Cardiac muscle cell (in vitro differentiated cells and primary cell): ENCODE measurements around the gene CEMIP. TPM values are rescaled to one million over a fixed set of nuclear protein-coding genes. Genes with fewer than 3 reads are reported as not detected.

Source experiments
- DNase-seq, 2 donors: peaks; one replicate each; pipeline versions ENCODE4 v3.0.0 to v3.0.0-alpha.2; 2010 to 2017; ENCODE audit warnings: low read depth in 1 of 2, low spot score in 1 of 2
- H3K27ac ChIP-seq: fragments of 200-600 bp; sonication (generic); 2 replicates; pipeline ENCODE4 v1.5.1; 2016
- H3K27me3 ChIP-seq: fragments of 200-600 bp; sonication (generic); 2 replicates; pipeline ENCODE4 v1.6.0; 2016; ENCODE audit warnings: control low read depth
- H3K36me3 ChIP-seq: fragments of 200-600 bp; sonication (generic); 2 replicates; pipeline ENCODE4 v1.5.1; 2016; ENCODE audit warnings: control low read depth
- H3K4me1 ChIP-seq: fragments of 200-600 bp; sonication (generic); 2 replicates; pipeline ENCODE4 v1.8.1; 2017; ENCODE audit warnings: low read depth, mild to moderate bottlenecking, mixed run types
- H3K4me3 ChIP-seq: fragments of 200-600 bp; sonication (generic); 2 replicates; pipeline ENCODE4 v1.5.1; 2016; ENCODE audit warnings: mild to moderate bottlenecking
- H3K9me3 ChIP-seq: fragments of 200-600 bp; sonication (generic); 2 replicates; pipeline ENCODE4 v1.5.1; 2017; ENCODE audit warnings: low read depth, mild to moderate bottlenecking, control low read depth
- polyA plus RNA-seq: library from polyadenylated mRNA; unstranded; fragments of >200 nt; fragmentation: Nextera tagmentation; extraction: Ambion mirVana; gene quantifications from 2 replicates; pipeline ENCODE4 v1.2.1, GENCODE V29; 2016
- total RNA-seq: library from RNA; depleted of rRNA; stranded (reverse); fragments of >200 nt; gene quantifications from 2 replicates; pipeline ENCODE4 v1.2.3, GENCODE V29; 2016
- TF ChIP-seq, protein P1 (sequence below): IDR thresholded peaks from 2 replicates; pipeline ENCODE4 v1.5.1; 2012; ENCODE audit warnings: low read depth, mild to moderate bottlenecking, low read length

CEMIP gene
- total and polyA plus RNA-seq, 2 experiments from 2014 or later = 0.12 to 1.9 TPM

GRCh38 chr15:80991421-80991820, 212.3 kb downstream of the CEMIP start:
- no peak overlapping the region for H3K27ac ChIP-seq
- H3K4me1 ChIP-seq = peaks cover 13% of the 10 kb centered on the region
- no peaks in the 10 kb centered on the region for H3K36me3 ChIP-seq
- no peak overlapping the region for H3K4me3 ChIP-seq
- DNase-seq = peak in 1 of 2 donors; percentile 72
- TF ChIP-seq, protein P1, sequence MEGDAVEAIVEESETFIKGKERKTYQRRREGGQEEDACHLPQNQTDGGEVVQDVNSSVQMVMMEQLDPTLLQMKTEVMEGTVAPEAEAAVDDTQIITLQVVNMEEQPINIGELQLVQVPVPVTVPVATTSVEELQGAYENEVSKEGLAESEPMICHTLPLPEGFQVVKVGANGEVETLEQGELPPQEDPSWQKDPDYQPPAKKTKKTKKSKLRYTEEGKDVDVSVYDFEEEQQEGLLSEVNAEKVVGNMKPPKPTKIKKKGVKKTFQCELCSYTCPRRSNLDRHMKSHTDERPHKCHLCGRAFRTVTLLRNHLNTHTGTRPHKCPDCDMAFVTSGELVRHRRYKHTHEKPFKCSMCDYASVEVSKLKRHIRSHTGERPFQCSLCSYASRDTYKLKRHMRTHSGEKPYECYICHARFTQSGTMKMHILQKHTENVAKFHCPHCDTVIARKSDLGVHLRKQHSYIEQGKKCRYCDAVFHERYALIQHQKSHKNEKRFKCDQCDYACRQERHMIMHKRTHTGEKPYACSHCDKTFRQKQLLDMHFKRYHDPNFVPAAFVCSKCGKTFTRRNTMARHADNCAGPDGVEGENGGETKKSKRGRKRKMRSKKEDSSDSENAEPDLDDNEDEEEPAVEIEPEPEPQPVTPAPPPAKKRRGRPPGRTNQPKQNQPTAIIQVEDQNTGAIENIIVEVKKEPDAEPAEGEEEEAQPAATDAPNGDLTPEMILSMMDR = peak; percentile 16
- no peaks in the 10 kb centered on the region for H3K9me3 ChIP-seq
- no peaks in the 10 kb centered on the region for H3K27me3 ChIP-seq

- Histone ChIP-seq H3K9me3 (no peaks in the 10 kb centered on the region), H3K27ac (no peak overlapping the region), H3K4me3 (no peak overlapping the region), H3K27me3 (no peaks in the 10 kb centered on the region), H3K36me3 (no peaks in the 10 kb centered on the region), H3K4me1 (peaks cover 9% of the 10 kb centered on the region)
- no peak for DNase-seq
- TF ChIP-seq, protein P1 = no peak
Measured at GRCh38 chr15:80992006-80992405, 212.8 kb downstream of the CEMIP start.

DNA sequence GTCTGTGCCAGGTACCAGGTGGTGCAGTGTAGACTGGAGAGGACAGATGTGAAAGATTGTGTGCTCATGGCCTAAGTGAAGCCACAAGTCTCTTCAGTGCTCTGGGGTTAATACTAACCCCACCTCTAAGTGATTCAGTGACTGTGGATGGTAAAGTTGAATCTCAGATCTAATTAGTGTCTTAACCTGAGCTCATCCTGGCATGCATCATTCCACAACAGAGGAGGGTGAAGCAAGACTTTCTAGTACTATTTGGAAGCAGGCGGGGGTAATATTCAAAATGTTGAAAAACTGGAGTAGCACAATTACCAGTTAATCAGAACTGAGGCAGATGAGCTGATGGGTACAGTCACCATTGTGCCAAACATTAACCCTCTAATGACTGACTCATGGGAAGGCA, 213.3 kb downstream of the CEMIP start:
- TF ChIP-seq, protein P1 = no peak
- H3K27me3 ChIP-seq = no peaks in the 10 kb centered on the region
- H3K4me1 ChIP-seq = peaks cover 9% of the 10 kb centered on the region
- no peaks in the 10 kb centered on the region for H3K9me3 ChIP-seq
- H3K4me3 ChIP-seq = no peak overlapping the region
- no peaks in the 10 kb centered on the region for H3K36me3 ChIP-seq
- no peak for DNase-seq
- no peak overlapping the region for H3K27ac ChIP-seq

GRCh38 chr15:80996247-80996646, 217.1 kb downstream of the CEMIP start:
- Histone ChIP-seq H3K9me3 (no peaks in the 10 kb centered on the region), H3K27ac (no peak overlapping the region), H3K4me3 (no peak overlapping the region), H3K4me1 (no peaks in the 10 kb centered on the region), H3K27me3 (no peaks in the 10 kb centered on the region), H3K36me3 (no peaks in the 10 kb centered on the region)
- TF ChIP-seq, protein P1 = peak; percentile 41
- peak in 1 of 2 donors; percentile 25 for DNase-seq

GRCh38 chr15:80997692-80998091, 218.5 kb downstream of the CEMIP start:
- TF ChIP-seq, protein P1 = no peak
- Histone ChIP-seq H3K4me3 (no peak overlapping the region), H3K36me3 (no peaks in the 10 kb centered on the region), H3K4me1 (no peaks in the 10 kb centered on the region), H3K27me3 (peaks cover 7% of the 10 kb centered on the region), H3K27ac (no peak overlapping the region), H3K9me3 (no peaks in the 10 kb centered on the region)
- DNase-seq = no peak

DNA sequence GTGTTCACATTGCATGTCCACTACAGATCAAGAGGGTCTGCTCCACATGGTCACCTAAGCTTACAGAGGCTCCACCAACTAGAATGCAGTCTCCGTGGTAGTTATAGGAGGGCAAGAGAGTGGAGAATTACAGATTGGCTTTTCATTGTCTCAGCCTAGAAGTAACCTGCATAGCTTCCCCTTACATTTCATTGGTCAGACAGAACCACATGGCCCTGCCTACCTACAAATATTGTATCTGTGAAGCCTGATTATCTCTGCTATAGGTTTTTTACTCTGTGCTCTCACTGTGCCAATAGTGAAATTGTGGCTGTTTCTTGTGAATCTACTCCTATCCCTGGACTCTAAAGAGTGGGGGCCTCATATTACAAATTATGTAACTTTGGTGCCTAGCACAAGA, 219.1 kb downstream of the CEMIP start:
- H3K9me3 ChIP-seq = no peaks in the 10 kb centered on the region
- no peaks in the 10 kb centered on the region for H3K4me1 ChIP-seq
- no peak for DNase-seq
- TF ChIP-seq, protein P1 = no peak
- H3K36me3 ChIP-seq = no peaks in the 10 kb centered on the region
- peaks cover 9% of the 10 kb centered on the region for H3K27me3 ChIP-seq
- H3K27ac ChIP-seq = no peak overlapping the region
- H3K4me3 ChIP-seq = no peak overlapping the region
